Activated CD4-positive, CD25-positive, alpha-beta regulatory T cell treated with anti-CD3 and anti-CD28 coated beads, Interleukin-2, amount 50 U/mL, for 16 hours (primary cell): ENCODE measurements around the gene SLC25A14.

ENCODE experiments used
- DNase-seq: peaks from one replicate; pipeline ENCODE4 v3.0.0-alpha.2; 2020; ENCODE audit warnings: low read depth, low spot score

Gene SLC25A14

GRCh38 chrX:130378024-130378669 lies 38.4 kb downstream of the SLC25A14 start:
- DNase-seq: no peak

DNA sequence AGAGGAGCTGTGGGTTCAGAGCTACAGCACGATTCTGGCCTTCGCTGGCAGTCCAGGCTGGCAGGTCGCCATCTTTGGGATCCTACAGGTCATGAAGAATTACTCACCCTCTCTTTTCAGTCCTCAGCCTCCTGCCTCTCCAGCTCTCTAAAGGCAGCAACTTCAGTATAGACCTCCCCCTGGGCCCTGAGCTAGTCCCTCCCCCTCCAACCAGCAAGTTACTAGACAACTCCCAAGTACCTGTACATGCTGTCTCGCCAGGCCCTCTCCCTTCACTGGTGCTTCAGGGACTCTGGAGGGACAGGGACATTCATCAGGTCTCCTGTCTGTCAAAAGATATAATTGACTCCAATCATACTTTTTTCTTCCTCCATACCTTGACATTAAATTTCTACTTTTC lies 45.8 kb downstream of the SLC25A14 start, which contains the start of gene GPR119:
Gene GPR119 (minus strand): TSS at position 155 of the 400 bp plus-strand sequence. CDS start 227 bp downstream, outside the sequence.
- no peak for DNase-seq

DNA sequence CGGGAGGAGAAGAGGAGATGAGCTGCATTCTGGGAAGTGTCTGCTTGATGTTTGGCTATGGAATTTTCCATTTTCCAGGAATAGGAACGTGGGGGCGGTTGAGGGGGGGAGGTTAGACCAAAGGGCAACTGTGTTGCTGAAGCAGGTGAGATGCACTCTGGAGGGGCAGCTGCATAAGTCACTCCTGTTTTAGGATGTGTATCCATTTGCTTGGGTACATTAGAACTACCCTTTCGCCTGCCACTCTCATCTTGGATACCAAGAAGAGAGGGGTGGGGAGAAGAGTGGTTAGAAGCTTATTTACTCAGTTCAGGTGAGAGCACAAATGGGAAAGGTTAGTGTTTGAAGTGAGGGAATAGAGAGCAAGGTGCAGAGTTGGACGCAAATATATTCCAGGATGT lies 46.7 kb downstream of the SLC25A14 start:
- no peak for DNase-seq

DNA sequence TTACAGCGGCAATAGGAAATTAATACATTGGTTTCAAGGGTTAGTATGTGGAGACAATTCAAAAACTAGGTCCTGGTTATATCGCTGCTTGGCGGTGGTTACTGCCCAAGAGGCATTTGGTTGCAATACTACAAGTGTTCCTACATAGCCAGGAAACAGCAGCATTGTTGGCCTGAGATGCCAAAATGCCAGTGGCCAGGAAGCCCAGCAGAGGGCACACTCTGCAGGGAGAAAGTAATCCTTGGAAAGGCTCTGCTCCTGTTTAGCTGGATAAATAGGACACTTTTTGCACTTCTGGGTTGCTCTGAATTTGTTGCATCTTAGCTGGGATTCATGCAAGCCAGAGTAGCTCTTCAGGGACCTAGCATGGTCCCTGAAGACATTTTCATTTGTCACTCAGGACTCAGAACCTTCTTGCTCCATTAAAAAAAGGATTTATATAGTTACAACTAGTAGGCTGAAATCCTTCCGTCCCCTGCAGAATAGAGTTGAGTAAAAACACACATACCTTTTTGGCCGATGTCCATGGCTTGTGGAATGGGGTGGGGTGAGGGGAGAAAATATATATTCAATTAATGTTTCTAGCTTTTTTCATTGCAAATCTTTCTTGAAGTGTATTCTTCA lies 53.8 kb downstream of the SLC25A14 start:
- no peak for DNase-seq

GRCh38 chrX:130395341-130395740 lies 55.6 kb downstream of the SLC25A14 start:
- DNase-seq: no peak

- DNase-seq: peak; percentile 33
Observed at GRCh38 chrX:130401415-130402207, 61.9 kb downstream of the SLC25A14 start, which contains the start of gene RBMX2. TSS of gene RBMX2 (plus strand) at chrX:130401987. CDS start at chrX:130402033, 46 bp downstream.

DNA sequence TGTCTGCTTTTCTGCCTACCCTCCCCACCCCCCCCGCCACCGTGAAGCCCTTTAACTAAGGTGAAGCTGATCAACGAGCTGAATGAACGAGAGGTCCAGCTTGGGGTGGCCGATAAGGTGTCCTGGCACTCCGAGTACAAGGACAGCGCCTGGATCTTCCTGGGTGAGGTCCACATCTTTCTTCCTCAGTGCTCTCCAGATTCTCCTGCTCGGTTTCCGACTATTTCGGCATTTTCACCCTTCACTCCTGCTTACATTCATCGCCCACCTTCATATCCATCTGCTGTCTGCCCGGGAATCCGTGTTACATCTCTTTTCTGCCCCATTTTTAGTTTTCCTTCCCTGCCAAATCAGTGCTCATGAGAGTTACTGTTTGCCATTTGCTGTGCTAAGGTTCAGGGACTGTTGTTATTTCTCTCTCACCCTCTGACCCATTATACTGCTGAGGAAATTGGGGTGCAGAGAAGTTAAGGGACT lies 62.5 kb downstream of the SLC25A14 start:
- DNase-seq: no peak

DNA sequence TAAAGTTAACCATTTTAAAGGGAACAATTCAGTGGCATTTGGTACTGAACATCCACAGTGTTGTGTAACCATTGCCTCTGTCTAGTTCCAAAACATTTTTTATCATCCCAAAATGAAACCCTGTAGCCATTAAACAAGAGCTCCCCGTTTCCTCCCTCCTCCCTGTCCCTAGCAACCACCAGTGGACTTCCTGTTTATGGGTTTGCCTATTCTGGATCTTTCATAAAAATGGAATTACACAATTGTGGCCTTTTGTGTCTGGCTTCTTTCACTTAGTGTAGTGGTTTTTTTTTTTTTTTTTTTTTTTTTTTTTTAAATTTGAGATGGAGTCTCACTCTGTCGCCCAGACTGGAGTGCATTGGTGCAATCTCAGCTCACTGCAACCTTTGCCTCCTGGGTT lies 73.7 kb downstream of the SLC25A14 start:
- DNase-seq: no peak

DNA sequence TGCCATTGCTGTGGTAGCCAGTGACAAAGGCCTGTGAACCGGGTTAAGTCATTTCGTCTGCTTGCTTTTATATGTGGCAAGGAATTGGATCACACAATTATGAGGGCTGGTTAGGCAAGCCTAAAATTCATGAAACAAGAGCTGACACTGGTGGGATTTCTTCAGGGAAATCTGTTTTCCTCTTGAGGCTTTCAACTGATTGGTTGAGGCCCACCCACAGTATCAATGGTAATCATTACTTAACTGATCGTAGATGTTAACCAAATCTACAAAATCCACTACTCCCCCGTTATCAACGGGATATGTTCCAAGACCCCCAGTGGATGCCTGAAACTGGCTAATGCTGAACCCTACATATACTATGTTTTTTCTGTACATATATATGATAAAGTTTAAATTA lies 75.1 kb downstream of the SLC25A14 start:
- DNase-seq: no peak

- no peak for DNase-seq
Observed at GRCh38 chrX:130415201-130415600, 75.5 kb downstream of the SLC25A14 start.

GRCh38 chrX:130416785-130417184 lies 77.1 kb downstream of the SLC25A14 start:
- no peak for DNase-seq

- DNase-seq: no peak
Observed at GRCh38 chrX:130418066-130418465, 78.3 kb downstream of the SLC25A14 start.

- DNase-seq: no peak
Observed at GRCh38 chrX:130418740-130419139, 79.0 kb downstream of the SLC25A14 start.

DNA sequence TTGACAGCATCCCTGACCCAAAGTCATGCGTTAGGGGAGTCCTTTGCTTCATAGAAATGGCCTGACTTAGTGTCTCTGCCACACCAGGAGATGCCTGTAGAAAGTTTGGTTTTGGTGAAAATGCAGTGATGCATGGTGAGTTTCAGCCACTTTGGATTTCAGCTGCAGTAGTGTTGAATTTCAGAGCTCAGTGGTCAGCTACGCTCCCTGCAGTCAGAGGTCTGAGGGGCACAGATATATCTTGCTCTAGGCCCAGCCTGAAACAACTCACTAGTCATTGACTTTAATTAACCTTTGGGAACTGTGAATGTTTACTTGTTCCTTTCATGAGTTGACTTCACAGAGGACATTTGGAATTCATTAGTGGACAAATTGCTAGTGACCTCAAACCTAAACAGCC lies 79.5 kb downstream of the SLC25A14 start:
- no peak for DNase-seq
